PC-9 (cell line): Measurements from ENCODE around the gene JPT1.

Experiments
- CTCF ChIP-seq: fragments of 200-600 bp; sonication (generic); conservative IDR thresholded peaks from 2 replicates; pipeline ENCODE4 v1.6.1; 2017; ENCODE audit warnings: mixed run types, antibody characterized with exemption, mild to moderate bottlenecking, moderate library complexity
- EZH2 ChIP-seq: fragments of 200-600 bp; sonication (generic); IDR thresholded peaks from 2 replicates; pipeline ENCODE4 v1.8.0; 2017; ENCODE audit warnings: antibody characterized with exemption, low read depth

- TF ChIP-seq CTCF (no peak), EZH2 (no peak)
Measured at GRCh38 chr17:75174996-75175395, 20.7 kb upstream of the JPT1 start.
